ENCODE measurements around the gene PELO. TPM values are rescaled to one million over a fixed set of nuclear protein-coding genes. Genes with fewer than 3 reads are reported as not detected.

PELO gene, protein sequence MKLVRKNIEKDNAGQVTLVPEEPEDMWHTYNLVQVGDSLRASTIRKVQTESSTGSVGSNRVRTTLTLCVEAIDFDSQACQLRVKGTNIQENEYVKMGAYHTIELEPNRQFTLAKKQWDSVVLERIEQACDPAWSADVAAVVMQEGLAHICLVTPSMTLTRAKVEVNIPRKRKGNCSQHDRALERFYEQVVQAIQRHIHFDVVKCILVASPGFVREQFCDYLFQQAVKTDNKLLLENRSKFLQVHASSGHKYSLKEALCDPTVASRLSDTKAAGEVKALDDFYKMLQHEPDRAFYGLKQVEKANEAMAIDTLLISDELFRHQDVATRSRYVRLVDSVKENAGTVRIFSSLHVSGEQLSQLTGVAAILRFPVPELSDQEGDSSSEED
- 3.1 TPM for polyA plus RNA-seq (2013)

DNA sequence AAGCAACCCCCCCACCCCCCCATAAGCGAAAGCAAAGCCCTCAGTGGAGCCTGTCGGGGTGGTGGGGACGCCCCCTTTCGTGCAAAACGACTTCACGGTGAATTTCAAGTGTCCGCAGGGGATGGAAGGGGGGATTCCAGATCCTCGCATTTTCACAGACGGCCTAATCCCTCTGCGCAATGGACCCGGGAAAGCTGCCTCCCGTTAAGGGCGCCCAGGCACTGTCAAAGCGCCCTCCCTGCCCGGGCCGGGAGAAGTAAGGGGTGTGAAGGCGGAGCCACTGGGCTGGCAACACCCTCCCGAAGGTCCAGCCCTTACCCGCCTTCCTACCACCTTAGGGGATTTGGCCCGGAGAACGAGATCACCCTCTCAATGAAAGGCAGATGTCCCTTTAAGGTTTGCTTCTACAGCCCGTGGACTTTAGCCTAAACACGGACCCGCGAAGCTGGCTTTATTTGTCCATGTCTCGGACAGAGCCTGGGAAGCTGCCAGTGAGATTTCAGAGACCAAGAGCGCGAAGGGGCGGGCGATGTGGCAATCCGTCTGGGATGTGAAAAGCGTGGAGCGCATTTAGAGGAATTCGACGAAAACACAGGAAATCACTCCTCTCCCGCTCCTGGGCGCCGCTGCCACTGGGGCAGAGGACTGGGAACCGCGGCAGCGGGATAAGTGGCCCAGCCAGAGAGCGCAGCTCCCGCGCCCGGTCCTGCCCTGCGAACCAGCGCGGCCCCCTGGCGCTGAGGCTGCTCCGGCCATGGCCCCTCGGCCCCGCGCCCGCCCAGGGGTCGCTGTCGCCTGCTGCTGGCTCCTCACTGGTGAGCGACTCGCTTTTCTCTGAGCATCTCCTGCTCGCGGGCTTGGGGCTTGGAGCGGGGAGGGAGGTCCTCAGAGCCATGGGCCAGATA lies at the start of gene PELO, which contains the start of gene ITGA1:
Gene PELO (plus strand): TSS at position 317 of the 905 bp plus-strand sequence. CDS start 12,479 bp downstream, outside the sequence.
Gene ITGA1 (plus strand): TSS at position 317 of the 905 bp plus-strand sequence. CDS start 438 bp downstream, at position 755.
- under 1% methylated on average over 57 of the region's 61 CpGs for WGBS (ENCODE audit: insufficient coverage)
- peak in 2 of 3 donors; percentile 64 to 69 for DNase-seq
- CTCF ChIA-PET: interaction anchor here (0.7 to 1.8 kb wide), 5 partner anchors 12 to 125 kb away, joined by 3 to 8 read pairs (median 3); no protein-coding TSS in a partner anchor
- no peak within 1 kb of the TSS for H3K27ac ChIP-seq (ENCODE audit: insufficient read depth in 1 of 2, low read depth in 1 of 2, low read length in 2 of 2, poor library complexity in 1 of 2, severe bottlenecking in 2 of 2)
- H3K36me3 ChIP-seq (ENCODE audit: control insufficient read depth in 4 of 4, insufficient read depth in 4 of 4, low read length in 3 of 4): no peaks in the 10 kb centered on the region
- H3K27me3 ChIP-seq (replicated peaks in 2 of 5; ENCODE audit: control insufficient read depth in 4 of 5, insufficient read depth in 5 of 5, low read length in 4 of 5): peaks cover 0 to 20% (median 9%) of the 10 kb centered on the region in 5 experiments
- peak within 1 kb of the TSS; percentile 36 to 81 (median 69) for H3K4me3 ChIP-seq (ENCODE audit: control insufficient read depth in 1 of 7, extremely low read depth in 1 of 7, insufficient read depth in 4 of 7, low read depth in 2 of 7, low read length in 6 of 7)
- peaks cover 0 to 21% (median 15%) of the 10 kb centered on the region in 4 experiments for H3K4me1 ChIP-seq (ENCODE audit: control extremely low read depth in 1 of 4, control insufficient read depth in 4 of 4, insufficient read depth in 4 of 4, low read length in 3 of 4)
- no peaks in the 10 kb centered on the region for H3K9me3 ChIP-seq (ENCODE audit: control extremely low read depth in 1 of 5, control insufficient read depth in 4 of 5, insufficient read depth in 2 of 5, low read depth in 1 of 5, low read length in 4 of 5)
- POLR2A ChIA-PET: interaction anchor here (1.1 kb wide), 1 partner anchor 38 kb away, joined by 3 read pairs; no protein-coding TSS in a partner anchor

DNA sequence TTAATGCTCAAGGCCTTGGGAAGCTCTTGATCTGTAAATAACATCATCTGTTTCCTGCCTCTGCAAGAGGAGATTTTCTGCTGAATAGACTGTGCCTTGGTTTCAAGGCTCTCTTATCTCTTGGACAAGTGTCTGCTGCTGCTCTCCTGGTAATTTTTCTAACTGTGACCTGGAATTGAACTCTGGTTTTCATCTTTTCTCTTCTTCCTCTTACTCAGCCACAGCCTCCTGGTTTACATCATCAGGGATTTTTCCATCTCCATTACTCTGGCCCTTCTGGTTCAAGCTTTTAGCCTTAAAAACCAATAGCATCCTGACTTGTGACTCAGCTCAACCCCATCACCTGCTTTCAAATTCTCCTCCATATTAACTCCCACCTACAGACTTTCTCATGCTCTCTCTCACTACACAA lies 49.6 kb upstream of the PELO start:
- Histone ChIP-seq H3K27me3 (replicated peaks in 2 of 5; ENCODE audit: control insufficient read depth in 4 of 5, insufficient read depth in 5 of 5, low read length in 4 of 5) (no peaks in the 10 kb centered on the region), H3K36me3 (ENCODE audit: control insufficient read depth in 4 of 4, insufficient read depth in 4 of 4, low read length in 3 of 4) (no peaks in the 10 kb centered on the region), H3K4me1 (ENCODE audit: control extremely low read depth in 1 of 4, control insufficient read depth in 4 of 4, insufficient read depth in 4 of 4, low read length in 3 of 4) (peaks cover 0 to 6% (median 3%) of the 10 kb centered on the region in 4 experiments), H3K27ac (ENCODE audit: insufficient read depth in 1 of 2, low read depth in 1 of 2, low read length in 2 of 2, poor library complexity in 1 of 2, severe bottlenecking in 2 of 2) (no peak overlapping the region), H3K4me3 (ENCODE audit: control insufficient read depth in 1 of 7, extremely low read depth in 1 of 7, insufficient read depth in 4 of 7, low read depth in 2 of 7, low read length in 6 of 7) (no peak overlapping the region), H3K9me3 (ENCODE audit: control extremely low read depth in 1 of 5, control insufficient read depth in 4 of 5, insufficient read depth in 2 of 5, low read depth in 1 of 5, low read length in 4 of 5) (peaks cover 0 to 2% (median 0%) of the 10 kb centered on the region in 5 experiments)
- peak in 2 of 3 donors; percentile 10 to 32 for DNase-seq
- POLR2A ChIA-PET: no interaction called here
- CTCF ChIA-PET: no interaction called here

GRCh38 chr5:52740007-52740406 lies 47.7 kb upstream of the PELO start:
- H3K4me3 ChIP-seq (ENCODE audit: control insufficient read depth in 1 of 7, extremely low read depth in 1 of 7, insufficient read depth in 4 of 7, low read depth in 2 of 7, low read length in 6 of 7): no peak overlapping the region
- no peak overlapping the region for H3K27ac ChIP-seq (ENCODE audit: insufficient read depth in 1 of 2, low read depth in 1 of 2, low read length in 2 of 2, poor library complexity in 1 of 2, severe bottlenecking in 2 of 2)
- H3K4me1 ChIP-seq (ENCODE audit: control extremely low read depth in 1 of 4, control insufficient read depth in 4 of 4, insufficient read depth in 4 of 4, low read length in 3 of 4): peaks cover 0 to 7% (median 3%) of the 10 kb centered on the region in 4 experiments
- POLR2A ChIA-PET: no interaction called here
- H3K27me3 ChIP-seq (replicated peaks in 2 of 5; ENCODE audit: control insufficient read depth in 4 of 5, insufficient read depth in 5 of 5, low read length in 4 of 5): no peaks in the 10 kb centered on the region
- no peaks in the 10 kb centered on the region for H3K36me3 ChIP-seq (ENCODE audit: control insufficient read depth in 4 of 4, insufficient read depth in 4 of 4, low read length in 3 of 4)
- CTCF ChIA-PET: interaction anchor here (1.3 kb wide), 1 partner anchor 11 kb away, joined by 5 read pairs; no protein-coding TSS in a partner anchor
- peaks cover 0 to 2% (median 0%) of the 10 kb centered on the region in 5 experiments for H3K9me3 ChIP-seq (ENCODE audit: control extremely low read depth in 1 of 5, control insufficient read depth in 4 of 5, insufficient read depth in 2 of 5, low read depth in 1 of 5, low read length in 4 of 5)
- DNase-seq: no peak
- no CpG with 5 or more reads among the region's 2 CpGs for WGBS (ENCODE audit: insufficient coverage)

DNA sequence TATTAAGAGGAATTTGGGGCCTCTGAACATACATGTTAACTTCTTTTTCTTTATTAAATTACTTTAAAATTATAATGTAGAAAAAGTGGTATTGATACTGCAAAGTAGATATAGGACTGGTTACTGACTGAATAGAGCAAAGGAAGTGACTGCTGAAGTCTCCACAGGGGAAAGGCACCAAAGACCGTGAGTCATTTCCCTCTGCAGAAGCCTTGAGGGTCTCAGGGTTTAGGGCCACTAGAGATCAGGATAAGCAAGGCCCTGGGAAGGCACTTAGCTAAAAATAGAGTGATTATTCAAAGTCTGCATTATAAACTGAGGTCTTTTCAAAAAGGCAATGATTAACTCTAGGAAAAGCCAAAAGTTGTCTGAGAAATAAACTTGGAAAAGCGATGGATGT lies 44.7 kb upstream of the PELO start:
- Histone ChIP-seq H3K9me3 (ENCODE audit: control extremely low read depth in 1 of 5, control insufficient read depth in 4 of 5, insufficient read depth in 2 of 5, low read depth in 1 of 5, low read length in 4 of 5) (no peaks in the 10 kb centered on the region), H3K27me3 (replicated peaks in 2 of 5; ENCODE audit: control insufficient read depth in 4 of 5, insufficient read depth in 5 of 5, low read length in 4 of 5) (no peaks in the 10 kb centered on the region), H3K36me3 (ENCODE audit: control insufficient read depth in 4 of 4, insufficient read depth in 4 of 4, low read length in 3 of 4) (no peaks in the 10 kb centered on the region), H3K27ac (ENCODE audit: insufficient read depth in 1 of 2, low read depth in 1 of 2, low read length in 2 of 2, poor library complexity in 1 of 2, severe bottlenecking in 2 of 2) (no peak overlapping the region), H3K4me3 (ENCODE audit: control insufficient read depth in 1 of 7, extremely low read depth in 1 of 7, insufficient read depth in 4 of 7, low read depth in 2 of 7, low read length in 6 of 7) (no peak overlapping the region), H3K4me1 (ENCODE audit: control extremely low read depth in 1 of 4, control insufficient read depth in 4 of 4, insufficient read depth in 4 of 4, low read length in 3 of 4) (peaks cover 0 to 5% (median 2%) of the 10 kb centered on the region in 4 experiments)
- peak in 1 of 3 donors; percentile 20 for DNase-seq
- POLR2A ChIA-PET: no interaction called here
- CTCF ChIA-PET: no interaction called here
- WGBS (ENCODE audit: insufficient coverage): 87% methylated on average over 2 of the region's 2 CpGs

DNA sequence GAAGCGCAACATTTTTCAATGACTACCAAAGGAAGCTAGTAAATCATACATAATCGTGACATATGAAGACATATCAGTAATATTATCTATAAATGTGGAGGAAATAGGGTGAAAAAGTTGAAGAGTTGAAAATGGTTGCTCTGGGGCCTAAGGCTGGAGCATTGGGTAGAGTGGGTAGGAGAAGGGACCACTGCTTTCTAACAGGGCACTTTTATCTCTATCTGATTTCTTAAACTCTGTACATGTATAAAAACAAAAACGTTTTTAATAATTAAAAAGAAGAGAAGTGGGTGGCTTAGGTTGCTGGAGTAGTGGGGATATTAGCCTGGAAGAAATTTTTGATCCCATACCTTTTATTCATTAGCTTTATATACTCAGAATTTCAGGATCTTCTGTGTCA lies 44.2 kb upstream of the PELO start:
- CTCF ChIA-PET: no interaction called here
- WGBS (ENCODE audit: insufficient coverage): no CpG with 5 or more reads among the region's 3 CpGs
- H3K27me3 ChIP-seq (replicated peaks in 2 of 5; ENCODE audit: control insufficient read depth in 4 of 5, insufficient read depth in 5 of 5, low read length in 4 of 5): no peaks in the 10 kb centered on the region
- H3K27ac ChIP-seq (ENCODE audit: insufficient read depth in 1 of 2, low read depth in 1 of 2, low read length in 2 of 2, poor library complexity in 1 of 2, severe bottlenecking in 2 of 2): no peak overlapping the region
- POLR2A ChIA-PET: no interaction called here
- H3K36me3 ChIP-seq (ENCODE audit: control insufficient read depth in 4 of 4, insufficient read depth in 4 of 4, low read length in 3 of 4): no peaks in the 10 kb centered on the region
- no peak for DNase-seq
- no peaks in the 10 kb centered on the region for H3K9me3 ChIP-seq (ENCODE audit: control extremely low read depth in 1 of 5, control insufficient read depth in 4 of 5, insufficient read depth in 2 of 5, low read depth in 1 of 5, low read length in 4 of 5)
- no peak overlapping the region for H3K4me3 ChIP-seq (ENCODE audit: control insufficient read depth in 1 of 7, extremely low read depth in 1 of 7, insufficient read depth in 4 of 7, low read depth in 2 of 7, low read length in 6 of 7)
- peaks cover 0 to 2% (median 0%) of the 10 kb centered on the region in 4 experiments for H3K4me1 ChIP-seq (ENCODE audit: control extremely low read depth in 1 of 4, control insufficient read depth in 4 of 4, insufficient read depth in 4 of 4, low read length in 3 of 4)

GRCh38 chr5:52743970-52744369 lies 43.7 kb upstream of the PELO start:
- Histone ChIP-seq H3K4me1 (ENCODE audit: control extremely low read depth in 1 of 4, control insufficient read depth in 4 of 4, insufficient read depth in 4 of 4, low read length in 3 of 4) (peaks cover 0 to 2% (median 0%) of the 10 kb centered on the region in 4 experiments), H3K27me3 (replicated peaks in 2 of 5; ENCODE audit: control insufficient read depth in 4 of 5, insufficient read depth in 5 of 5, low read length in 4 of 5) (no peaks in the 10 kb centered on the region), H3K27ac (ENCODE audit: insufficient read depth in 1 of 2, low read depth in 1 of 2, low read length in 2 of 2, poor library complexity in 1 of 2, severe bottlenecking in 2 of 2) (no peak overlapping the region), H3K36me3 (ENCODE audit: control insufficient read depth in 4 of 4, insufficient read depth in 4 of 4, low read length in 3 of 4) (no peaks in the 10 kb centered on the region), H3K9me3 (ENCODE audit: control extremely low read depth in 1 of 5, control insufficient read depth in 4 of 5, insufficient read depth in 2 of 5, low read depth in 1 of 5, low read length in 4 of 5) (no peaks in the 10 kb centered on the region), H3K4me3 (ENCODE audit: control insufficient read depth in 1 of 7, extremely low read depth in 1 of 7, insufficient read depth in 4 of 7, low read depth in 2 of 7, low read length in 6 of 7) (no peak overlapping the region)
- peak in 2 of 3 donors; percentile 5 to 18 for DNase-seq
- POLR2A ChIA-PET: no interaction called here
- CTCF ChIA-PET: no interaction called here
- 33% methylated on average over 1 of the region's 1 CpG for WGBS (ENCODE audit: insufficient coverage)

Data from common myeloid progenitor, CD34-positive (primary cell).